Peyer's patch (tissue), 4 donors: ENCODE results near the gene ZNF385A.

ENCODE experiments used
- POLR2A ChIP-seq, 2 donors: fragments of 450-650 bp; IDR thresholded peaks; one replicate each; pipeline ENCODE4 v1.5.1; 2017; ENCODE audit warnings: antibody characterized with exemption in 2 of 2, mild to moderate bottlenecking in 2 of 2, moderate library complexity in 2 of 2
- TF ChIP-seq, protein P1 (sequence below), 6 experiments: fragments of 450-650 bp in 4 of 6; fragments of 200-600 bp in 2 of 6; sonication (generic) in 1 of 6; IDR thresholded peaks; one replicate each; pipeline ENCODE4 v1.5.1; 2017 to 2019; ENCODE audit warnings: antibody characterized with exemption in 6 of 6, mild to moderate bottlenecking in 3 of 6, moderate library complexity in 1 of 6

DNA sequence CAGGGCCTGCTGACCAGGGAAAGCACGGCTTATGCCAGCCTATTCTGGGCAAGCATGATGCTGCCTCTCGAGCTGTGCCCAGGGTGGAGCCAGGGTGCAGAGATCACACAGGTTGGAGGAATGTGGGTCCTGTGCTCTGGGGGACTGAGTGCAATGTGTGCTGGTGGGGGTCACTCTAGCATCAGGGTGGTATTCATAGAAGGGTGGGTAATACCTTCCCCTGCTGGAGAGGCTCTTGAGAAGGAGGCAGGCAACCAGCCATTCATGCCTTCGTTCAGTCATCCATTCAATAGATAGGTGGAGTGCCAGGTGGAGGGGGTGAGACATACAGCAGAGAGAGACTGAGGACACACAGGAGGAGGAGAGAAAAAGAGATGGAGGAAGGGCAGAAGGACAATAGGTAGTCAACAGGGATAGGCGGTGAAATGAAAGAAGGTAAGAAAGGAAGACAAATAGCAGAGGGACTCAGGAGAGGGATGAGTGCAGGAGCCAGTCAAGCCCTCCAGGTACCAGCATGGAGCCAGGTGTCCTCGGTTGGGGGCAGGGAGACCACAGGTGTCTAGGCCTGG is 5.2 kb upstream of the ZNF385A start:
- TF ChIP-seq, protein P1, sequence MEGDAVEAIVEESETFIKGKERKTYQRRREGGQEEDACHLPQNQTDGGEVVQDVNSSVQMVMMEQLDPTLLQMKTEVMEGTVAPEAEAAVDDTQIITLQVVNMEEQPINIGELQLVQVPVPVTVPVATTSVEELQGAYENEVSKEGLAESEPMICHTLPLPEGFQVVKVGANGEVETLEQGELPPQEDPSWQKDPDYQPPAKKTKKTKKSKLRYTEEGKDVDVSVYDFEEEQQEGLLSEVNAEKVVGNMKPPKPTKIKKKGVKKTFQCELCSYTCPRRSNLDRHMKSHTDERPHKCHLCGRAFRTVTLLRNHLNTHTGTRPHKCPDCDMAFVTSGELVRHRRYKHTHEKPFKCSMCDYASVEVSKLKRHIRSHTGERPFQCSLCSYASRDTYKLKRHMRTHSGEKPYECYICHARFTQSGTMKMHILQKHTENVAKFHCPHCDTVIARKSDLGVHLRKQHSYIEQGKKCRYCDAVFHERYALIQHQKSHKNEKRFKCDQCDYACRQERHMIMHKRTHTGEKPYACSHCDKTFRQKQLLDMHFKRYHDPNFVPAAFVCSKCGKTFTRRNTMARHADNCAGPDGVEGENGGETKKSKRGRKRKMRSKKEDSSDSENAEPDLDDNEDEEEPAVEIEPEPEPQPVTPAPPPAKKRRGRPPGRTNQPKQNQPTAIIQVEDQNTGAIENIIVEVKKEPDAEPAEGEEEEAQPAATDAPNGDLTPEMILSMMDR (IDR thresholded peaks at IDR 0.05) = no peak
- no peak for TF ChIP-seq POLR2A (IDR thresholded peaks at IDR 0.05)
